Stomach (tissue), 9 donors: ENCODE results near the gene CFAP46. TPM values are rescaled to one million over a fixed set of nuclear protein-coding genes. Genes with fewer than 3 reads are reported as not detected.
A peak's percentile ranks its signal among the peaks of the same experiment; 100 is the strongest.

Source experiments
- DNase-seq, 2 donors: peaks; one replicate each; pipeline versions ENCODE4 v3.0.0 to v3.0.0-alpha.2; 2013 to 2019
- H3K27ac ChIP-seq, 5 donors: fragments of 200-600 bp in 4 of 5; sonication (generic) in 4 of 5; one replicate each; pipeline ENCODE4 v1.5.1; 2013 to 2019; ENCODE audit warnings: mild to moderate bottlenecking in 1 of 5, moderate library complexity in 1 of 5
- H3K27me3 ChIP-seq, 3 donors: fragments of 200-600 bp; sonication (generic); one replicate each; pipeline ENCODE4 v1.5.1; 2017 to 2019; ENCODE audit warnings: mixed run types in 1 of 3
- H3K36me3 ChIP-seq, 4 donors: fragments of 200-600 bp; sonication (generic); 1 replicate in 3 of 4; 2 replicates in 1 of 4; pipeline ENCODE4 v1.5.1; 2016 to 2019
- H3K4me1 ChIP-seq, 4 donors: fragments of 200-600 bp; sonication (generic); one replicate each; pipeline ENCODE4 v1.5.1; 2016 to 2019
- H3K4me3 ChIP-seq, 4 donors: fragments of 200-600 bp; sonication (generic) in 3 of 4; one replicate each; pipeline ENCODE4 v1.5.1; 2016 to 2019; ENCODE audit warnings: mild to moderate bottlenecking in 1 of 4
- H3K9me3 ChIP-seq, 4 donors: fragments of 200-600 bp; sonication (generic); one replicate each; pipeline ENCODE4 v1.5.1; 2016 to 2019
- CTCF ChIP-seq, 7 experiments: fragments of 450-650 bp in 4 of 7; fragments of 200-600 bp in 3 of 7; sonication (generic) in 3 of 7; IDR thresholded peaks; one replicate each; pipeline ENCODE4 v1.5.1; 2016 to 2019; ENCODE audit warnings: antibody characterized with exemption in 7 of 7, control low read depth in 2 of 7, mild to moderate bottlenecking in 1 of 7
- EP300 ChIP-seq: sonication (generic); formaldehyde crosslinking; IDR thresholded peaks from one replicate; pipeline ENCODE4 v1.6.1; 2017; ENCODE audit warnings: antibody characterized with exemption
- POLR2A ChIP-seq, 4 donors: fragments of 450-650 bp; IDR thresholded peaks; one replicate each; pipeline ENCODE4 v1.6.1; 2016; ENCODE audit warnings: antibody characterized with exemption in 4 of 4, control low read depth in 2 of 4, mild to moderate bottlenecking in 1 of 4, moderate library complexity in 1 of 4
- POLR2AphosphoS5 ChIP-seq, 3 donors: sonication (generic); formaldehyde crosslinking; IDR thresholded peaks; one replicate each; pipeline ENCODE4 v1.6.1; 2016; ENCODE audit warnings: antibody characterized with exemption in 3 of 3
- WGBS, 5 donors: extraction: QIAGEN DNeasy Blood & Tissue Kit in 3 of 5; methylation state at CpG; one replicate each; pipeline versions ENCODE4 v1.1.5 to v1.1.7; 2013 to 2018; 5-methylcytosine and 5-hydroxymethylcytosine counted together
- intact Hi-C: fragments of 100-400 bp; cut with DNase I; formaldehyde crosslinking; loops from one replicate; pipeline ENCODE4 v1.15.1; 2023; ENCODE audit warnings: low total_unique reads
- polyA plus RNA-seq, 3 donors: library from polyadenylated mRNA; stranded (reverse); fragments of 200-250 nt; gene quantifications; one replicate each; pipeline ENCODE4 v1.2.3, GENCODE V29; 2013
- total RNA-seq, 5 donors: library from RNA; depleted of rRNA; stranded (reverse); fragments of >200 nt; gene quantifications; one replicate each; pipeline versions ENCODE4 v1.1.0 to v1.2.3, GENCODE V29; 2014 to 2016
- donor health status: healthy with polysubstance abuse.
- donor health status: Bipolar disorder and iron deficiency.
- donor health status: healthy.

CFAP46 gene
- total and polyA plus RNA-seq, 8 donors: under 0.01 to 5.8 (median 1.8) TPM; not detected in 1

GRCh38 chr10:132989476-132990415 is 47.4 kb upstream of the CFAP46 start:
- peaks cover 0 to 59% (median 13%) of the 10 kb centered on the region in 3 donors for H3K27me3 ChIP-seq

GRCh38 chr10:132988988-132989387 is 46.6 kb upstream of the CFAP46 start:
- H3K4me1 ChIP-seq: peaks cover 0 to 7% (median 0%) of the 10 kb centered on the region in 4 donors
- H3K4me3 ChIP-seq: no peak overlapping the region
- intact Hi-C loops: no loop called here
- 74 to 80% (median 74%) methylated on average over 7 to 8 of the region's 8 CpGs for WGBS, 5 donors
- no peak overlapping the region for H3K27ac ChIP-seq
- DNase-seq: no peak
- H3K9me3 ChIP-seq: no peaks in the 10 kb centered on the region
- H3K36me3 ChIP-seq: no peaks in the 10 kb centered on the region
- peaks cover 0 to 56% (median 6%) of the 10 kb centered on the region in 3 donors for H3K27me3 ChIP-seq
- TF ChIP-seq EP300: no peak
- TF ChIP-seq POLR2AphosphoS5 (IDR thresholded peaks at IDR 0.05): no peak
- TF ChIP-seq POLR2A (IDR thresholded peaks at IDR 0.05): no peak
- no peak for TF ChIP-seq CTCF (IDR thresholded peaks at IDR 0.05)

More at GRCh38 chr10:132989476-132990415, 47.4 kb upstream of the CFAP46 start:
- no peaks in the 10 kb centered on the region for H3K9me3 ChIP-seq
- 86 to 92% (median 89%) methylated on average over 45 to 46 of the region's 46 CpGs for WGBS, 5 donors
- no peak for DNase-seq
- H3K4me3 ChIP-seq: no peak overlapping the region
- intact Hi-C loops: no loop called here
- no peak for TF ChIP-seq POLR2AphosphoS5 (IDR thresholded peaks at IDR 0.05)
- no peak for TF ChIP-seq POLR2A (IDR thresholded peaks at IDR 0.05)
- TF ChIP-seq CTCF (IDR thresholded peaks at IDR 0.05): no peak
- no peak for TF ChIP-seq EP300
- H3K27ac ChIP-seq: no peak overlapping the region
- no peaks in the 10 kb centered on the region for H3K36me3 ChIP-seq
- peaks cover 0 to 7% (median 0%) of the 10 kb centered on the region in 4 donors for H3K4me1 ChIP-seq

- Histone ChIP-seq H3K4me1 (peaks cover 0 to 7% (median 0%) of the 10 kb centered on the region in 4 donors), H3K36me3 (no peaks in the 10 kb centered on the region), H3K27me3 (peaks cover 0 to 51% (median 2%) of the 10 kb centered on the region in 3 donors), H3K4me3 (no peak overlapping the region), H3K27ac (peak overlapping the region in 1 of 5 donors; percentile 51), H3K9me3 (no peaks in the 10 kb centered on the region)
- no peak for TF ChIP-seq CTCF (IDR thresholded peaks at IDR 0.05)
- TF ChIP-seq POLR2AphosphoS5 (IDR thresholded peaks at IDR 0.05): no peak
- TF ChIP-seq POLR2A (IDR thresholded peaks at IDR 0.05): no peak
- 55 to 74% (median 65%) methylated on average over 24 to 29 of the region's 29 CpGs for WGBS, 5 donors
- DNase-seq: peak in 1 of 2 donors; percentile 85
- intact Hi-C loops: no loop called here
These were observed 45.6 kb upstream of the CFAP46 start for GRCh38 chr10:132987671-132988571.

GRCh38 chr10:132986978-132987377 is 44.6 kb upstream of the CFAP46 start:
- no peak overlapping the region for H3K4me3 ChIP-seq
- no peaks in the 10 kb centered on the region for H3K9me3 ChIP-seq
- H3K27me3 ChIP-seq: peaks cover 0 to 42% (median 2%) of the 10 kb centered on the region in 3 donors
- no peak overlapping the region for H3K27ac ChIP-seq
- no peak for DNase-seq
- TF ChIP-seq POLR2AphosphoS5 (IDR thresholded peaks at IDR 0.05) (no peak), EP300 (no peak), POLR2A (IDR thresholded peaks at IDR 0.05) (no peak), CTCF (IDR thresholded peaks at IDR 0.05) (no peak)
- WGBS, 5 donors: 75 to 83% (median 78%) methylated on average over 14 of the region's 14 CpGs
- H3K4me1 ChIP-seq: peaks cover 0 to 7% (median 0%) of the 10 kb centered on the region in 4 donors
- no peaks in the 10 kb centered on the region for H3K36me3 ChIP-seq
- intact Hi-C loops: no loop called here
